GM12892 (cell line): Measurements from ENCODE around the gene CRTC1. TPM values are rescaled to one million over a fixed set of nuclear protein-coding genes. Genes with fewer than 3 reads are reported as not detected.

ENCODE experiments used
- DNase-seq: peaks from one replicate; pipeline ENCODE4 v3.0.0; 2011; ENCODE audit not compliant: insufficient read length
- FAIRE-seq: peaks from 2 replicates; lab custom pipeline; 2011; peaks lifted over from hg19 to GRCh38; lab: Jason Lieb, UNC
- POLR2A ChIP-seq: IDR thresholded peaks from 2 replicates; pipeline ENCODE4 v1.6.1; 2011; ENCODE audit warnings: low read depth, low read length, control low read depth
- POLR2AphosphoS5 ChIP-seq: IDR thresholded peaks from 2 replicates; pipeline ENCODE4 v1.6.1; 2011; ENCODE audit warnings: low read depth, low read length, control low read depth
- TAF1 ChIP-seq: IDR thresholded peaks from 2 replicates; pipeline ENCODE4 v1.6.1; 2011; ENCODE audit warnings: low read depth, mild to moderate bottlenecking, control low read depth, low read length, borderline replicate concordance
- polyA plus RNA-seq: library from polyadenylated mRNA; unstranded; fragments of >200 nt; gene quantifications from one replicate; pipeline ENCODE4 v1.2.1, GENCODE V29; 2012; ENCODE audit warnings: missing spikeins, inconsistent platforms; ENCODE audit not compliant: missing spikeins

Gene CRTC1, protein sequence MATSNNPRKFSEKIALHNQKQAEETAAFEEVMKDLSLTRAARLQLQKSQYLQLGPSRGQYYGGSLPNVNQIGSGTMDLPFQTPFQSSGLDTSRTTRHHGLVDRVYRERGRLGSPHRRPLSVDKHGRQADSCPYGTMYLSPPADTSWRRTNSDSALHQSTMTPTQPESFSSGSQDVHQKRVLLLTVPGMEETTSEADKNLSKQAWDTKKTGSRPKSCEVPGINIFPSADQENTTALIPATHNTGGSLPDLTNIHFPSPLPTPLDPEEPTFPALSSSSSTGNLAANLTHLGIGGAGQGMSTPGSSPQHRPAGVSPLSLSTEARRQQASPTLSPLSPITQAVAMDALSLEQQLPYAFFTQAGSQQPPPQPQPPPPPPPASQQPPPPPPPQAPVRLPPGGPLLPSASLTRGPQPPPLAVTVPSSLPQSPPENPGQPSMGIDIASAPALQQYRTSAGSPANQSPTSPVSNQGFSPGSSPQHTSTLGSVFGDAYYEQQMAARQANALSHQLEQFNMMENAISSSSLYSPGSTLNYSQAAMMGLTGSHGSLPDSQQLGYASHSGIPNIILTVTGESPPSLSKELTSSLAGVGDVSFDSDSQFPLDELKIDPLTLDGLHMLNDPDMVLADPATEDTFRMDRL
- polyA plus RNA-seq: 0.66 TPM

DNA sequence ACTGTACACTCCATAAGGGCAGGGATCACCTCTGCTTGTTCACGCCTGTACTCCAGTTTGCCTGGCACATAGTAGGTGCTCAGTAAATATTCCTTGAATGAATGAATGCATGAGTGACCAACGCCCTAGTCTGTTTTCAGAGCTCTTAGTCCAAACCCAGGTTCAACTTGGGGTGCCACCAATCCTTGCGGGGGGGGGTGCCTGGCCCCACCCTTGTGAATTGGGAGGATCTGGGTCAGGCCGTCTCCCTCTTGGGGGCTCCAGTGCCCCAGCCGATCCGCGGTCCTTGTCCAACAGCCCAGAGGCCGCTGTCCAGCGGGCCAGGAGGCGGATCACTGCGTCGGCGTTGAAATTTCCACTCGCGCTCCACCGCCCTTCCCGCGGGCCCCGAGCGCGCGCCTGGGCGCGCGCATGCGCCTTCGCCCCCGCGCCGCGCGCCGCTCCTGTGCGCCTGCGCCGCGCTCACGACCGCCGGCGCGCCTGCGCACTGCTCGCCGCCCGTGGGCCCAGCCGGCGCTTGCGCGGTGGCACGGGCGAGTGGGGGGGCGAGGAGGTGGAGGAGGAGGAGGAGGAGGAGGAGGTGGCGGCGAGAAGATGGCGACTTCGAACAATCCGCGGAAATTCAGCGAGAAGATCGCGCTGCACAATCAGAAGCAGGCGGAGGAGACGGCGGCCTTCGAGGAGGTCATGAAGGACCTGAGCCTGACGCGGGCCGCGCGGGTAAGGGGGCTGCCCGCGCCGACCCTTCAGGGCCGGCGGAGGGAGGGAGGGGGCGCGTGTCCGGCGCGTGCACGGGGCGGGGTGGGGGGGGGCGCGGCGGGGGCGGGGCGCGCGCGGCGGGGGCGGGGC lies at the start of gene CRTC1:
TSS of gene CRTC1 (plus strand) at position 572 of the 849 bp plus-strand sequence. CDS start at position 595, 23 bp downstream.
- DNase-seq (peak; percentile 96), FAIRE-seq (peak; percentile 99)
- TF ChIP-seq TAF1: peak; percentile 58; the same call in 1 of the 2 replicates
- peak; percentile 80 for TF ChIP-seq POLR2A
- TF ChIP-seq POLR2AphosphoS5: peak; percentile 85

DNA sequence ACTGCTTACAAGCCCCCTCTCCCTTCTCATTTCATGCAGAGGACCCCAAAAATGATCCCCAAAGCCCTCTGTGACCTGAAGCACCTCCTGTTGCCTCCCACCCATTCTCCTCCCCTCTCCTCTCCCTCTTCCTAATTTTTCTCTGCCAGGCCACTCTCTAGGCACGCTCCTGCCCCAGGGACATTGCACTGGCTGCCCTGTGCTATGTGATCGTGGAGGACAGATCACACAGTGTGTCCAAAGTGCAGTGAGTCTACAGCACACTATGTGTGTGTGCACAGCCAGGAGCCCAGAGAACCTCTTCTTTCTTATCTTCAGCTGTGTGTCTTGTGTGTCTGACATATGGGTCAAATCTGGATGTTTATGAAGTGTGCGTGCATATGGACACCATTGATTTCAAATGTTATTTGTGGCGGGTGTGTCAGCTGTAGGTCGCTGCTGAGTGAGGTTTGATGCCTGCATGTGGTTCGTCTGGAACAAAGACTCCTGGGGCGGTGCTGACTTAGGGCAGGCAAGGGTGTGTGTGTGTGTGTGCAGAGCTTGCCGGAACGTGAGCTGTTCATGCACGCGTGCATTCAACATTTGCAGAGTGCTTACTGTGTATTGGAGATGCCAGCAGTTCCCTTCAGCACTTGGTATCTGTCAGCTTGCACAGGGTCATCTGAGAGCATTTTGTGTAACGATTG lies 48.7 kb upstream of the CRTC1 start:
- DNase-seq (no peak), FAIRE-seq (no peak)
- TF ChIP-seq TAF1 (no peak), POLR2AphosphoS5 (no peak), POLR2A (no peak)

DNA sequence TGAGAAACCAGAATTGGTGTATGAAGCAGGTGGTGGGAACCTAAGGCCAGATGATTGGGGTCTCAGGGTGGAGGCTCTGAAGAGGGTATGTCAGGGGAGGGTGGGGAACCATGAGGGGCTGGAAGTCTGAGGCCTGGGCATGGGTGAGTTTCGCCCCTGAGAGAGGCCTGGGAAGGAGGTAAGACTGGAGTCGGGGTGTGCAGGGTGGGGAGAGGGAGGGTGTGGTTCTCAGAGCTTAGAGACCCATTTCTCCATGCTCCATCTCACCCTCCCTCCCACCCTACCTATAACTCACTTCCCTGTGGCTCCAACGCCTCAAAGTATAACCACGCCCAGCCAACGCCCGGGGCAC lies 47.7 kb upstream of the CRTC1 start:
- no peak for TF ChIP-seq TAF1
- no peak for TF ChIP-seq POLR2A
- DNase-seq (no peak), FAIRE-seq (no peak)

DNA sequence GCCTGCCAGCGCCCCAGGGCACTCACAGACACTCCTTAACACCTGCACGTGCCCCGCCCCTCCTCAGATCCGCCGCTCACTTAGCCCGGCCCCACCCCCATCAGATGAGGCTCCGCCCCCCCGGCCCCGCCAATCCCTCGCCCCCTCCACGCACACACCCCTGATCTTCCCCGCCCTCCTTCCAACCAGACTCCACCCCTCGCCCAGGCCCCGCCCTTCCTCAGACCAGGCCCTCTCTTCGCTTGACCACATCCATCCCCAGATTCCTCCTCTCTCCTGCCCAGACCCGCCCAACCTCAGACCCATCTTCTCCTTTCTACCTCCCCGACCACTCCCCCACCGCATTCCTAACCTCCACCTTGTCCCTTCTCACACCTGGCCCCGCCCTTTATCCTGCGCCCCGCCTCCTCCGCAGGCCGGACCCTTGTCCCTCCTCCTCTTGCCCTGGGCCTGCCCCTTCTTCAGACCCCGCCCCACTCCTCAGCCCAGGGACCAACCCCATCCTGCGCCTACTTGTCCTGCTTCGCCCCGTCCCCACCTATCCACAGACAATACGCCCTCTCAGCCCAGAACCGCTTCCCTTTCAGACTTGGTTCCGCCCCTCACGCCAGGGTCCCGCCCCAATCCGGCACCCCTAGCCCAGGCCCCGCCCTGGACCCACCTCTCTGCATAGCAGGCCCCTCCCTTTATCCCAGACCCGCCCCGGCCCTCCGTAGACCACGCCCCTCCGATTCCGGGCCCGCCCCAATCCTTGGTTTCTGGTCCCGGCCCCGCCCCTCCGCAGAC lies 47.1 kb upstream of the CRTC1 start:
- FAIRE-seq (peak; percentile 96), DNase-seq (peak; percentile 96)

DNA sequence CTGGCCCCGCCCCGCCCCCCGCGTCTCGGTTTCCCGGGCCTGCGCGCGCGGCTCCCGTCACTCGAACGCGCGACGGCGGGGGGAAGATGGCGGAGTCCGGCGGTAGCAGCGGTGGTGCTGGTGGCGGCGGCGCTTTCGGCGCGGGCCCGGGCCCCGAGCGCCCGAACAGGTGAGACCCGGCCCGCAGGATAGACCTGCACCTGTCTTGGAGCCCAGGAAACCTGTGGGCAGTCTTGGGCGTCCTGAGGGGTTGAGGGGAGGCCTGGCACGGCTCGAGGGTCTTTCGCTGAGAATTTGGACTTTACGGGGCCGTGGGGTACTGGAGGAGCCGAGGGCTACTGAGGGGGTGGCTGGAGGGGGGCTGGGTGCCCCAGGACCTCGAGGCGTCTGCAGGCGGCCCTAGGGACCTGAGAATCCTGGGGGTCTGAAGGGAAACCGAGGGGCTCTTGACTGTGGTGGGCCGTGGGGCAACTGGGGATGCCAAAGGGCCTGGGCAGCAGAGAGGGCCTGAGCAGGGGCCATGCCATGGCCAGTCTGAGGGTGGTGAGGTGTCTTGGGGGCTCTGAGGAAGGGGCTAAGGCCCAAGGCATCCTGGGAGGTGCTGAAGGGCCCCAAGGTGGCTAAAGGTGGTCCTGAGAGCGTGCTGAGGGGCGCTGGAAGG lies 46.4 kb upstream of the CRTC1 start, which contains the start of gene KLHL26:
TSS of gene KLHL26 (plus strand) at position 60 of the 661 bp plus-strand sequence. CDS start at position 87, 27 bp downstream.
- peak; percentile 89 for DNase-seq
- TF ChIP-seq POLR2AphosphoS5: no peak
- TF ChIP-seq TAF1: peak; percentile 69; the same call in 1 of the 2 replicates
- peak; percentile 61; the same call in 1 of the 2 replicates for TF ChIP-seq POLR2A
- no peak for FAIRE-seq

More for the DNA sequence above, 47.1 kb upstream of the CRTC1 start:
- TF ChIP-seq POLR2AphosphoS5 (no peak), TAF1 (no peak), POLR2A (no peak)

DNA sequence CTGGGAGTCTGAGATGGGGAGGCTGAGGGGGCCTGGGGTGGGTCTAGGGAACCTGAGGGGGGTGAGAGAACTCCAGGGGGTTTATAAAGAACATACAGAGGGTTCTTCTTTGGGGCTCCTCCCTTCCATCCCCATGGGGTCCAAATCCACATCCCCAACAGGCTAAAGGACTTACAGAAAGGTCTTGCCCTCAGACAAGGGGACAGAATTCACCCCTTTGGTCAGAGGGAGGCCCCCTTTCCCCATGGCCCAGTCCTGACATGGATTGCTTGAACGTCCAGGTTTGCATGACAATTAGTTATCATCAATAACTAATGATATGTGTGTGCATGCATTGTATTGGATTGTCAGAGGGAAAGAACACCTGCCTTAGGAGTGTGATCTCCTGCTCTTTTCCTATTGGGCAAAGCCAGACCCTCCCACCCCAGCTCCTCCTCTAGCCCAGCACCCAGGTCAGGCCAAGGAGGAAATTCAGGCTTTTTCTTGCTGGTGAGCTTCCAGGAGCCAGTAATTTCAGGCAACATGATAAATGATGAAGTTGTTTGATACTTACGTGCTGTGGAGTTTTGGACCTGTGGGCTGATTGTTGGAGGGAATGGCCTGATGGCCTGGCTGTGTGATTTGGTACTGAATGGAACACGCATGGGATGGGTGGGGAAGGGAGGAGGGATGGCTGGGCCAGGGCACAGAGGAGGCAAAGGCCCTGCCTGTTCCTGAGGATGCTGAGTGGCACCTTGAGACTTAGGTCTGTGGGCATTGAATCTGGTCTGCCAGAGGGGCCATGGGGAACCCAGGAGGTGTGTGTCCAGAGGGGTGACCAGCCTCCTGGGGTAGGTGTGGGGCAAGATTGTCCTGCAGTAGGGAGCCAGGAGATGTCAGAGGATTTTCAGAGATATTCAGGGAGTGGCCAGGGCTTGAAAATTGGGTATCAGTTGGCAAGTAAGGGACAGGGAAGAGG lies 45.5 kb upstream of the CRTC1 start:
- TF ChIP-seq POLR2AphosphoS5 (no peak), POLR2A (no peak), TAF1 (no peak)
- DNase-seq (no peak), FAIRE-seq (no peak)

DNA sequence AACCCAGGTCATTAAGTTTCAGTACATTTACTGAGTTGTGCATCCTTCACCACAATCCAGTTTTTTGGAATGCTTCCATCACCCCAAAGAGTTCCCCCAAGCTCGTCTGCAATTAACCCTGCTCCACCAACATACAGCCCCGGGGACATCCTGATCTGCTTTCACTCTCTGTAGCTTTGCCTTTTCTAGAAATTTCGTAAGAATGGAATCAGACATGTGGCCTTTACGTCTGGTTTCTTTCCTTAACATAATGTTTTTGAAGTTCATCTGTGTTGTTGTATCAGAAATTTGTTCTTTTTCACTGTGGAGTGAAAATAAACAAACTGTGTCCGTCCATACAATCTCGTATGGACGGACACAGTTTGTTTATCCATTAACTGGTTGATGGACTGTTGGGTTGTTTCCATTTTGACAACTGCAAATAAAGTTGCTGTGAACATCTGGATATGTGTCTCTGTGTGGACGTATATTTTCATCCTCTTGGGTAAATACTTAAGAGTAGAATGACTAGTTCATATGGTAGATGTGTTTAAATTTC lies 43.7 kb upstream of the CRTC1 start:
- no peak for FAIRE-seq
- no peak for TF ChIP-seq POLR2AphosphoS5
- no peak for TF ChIP-seq TAF1
- no peak for TF ChIP-seq POLR2A

DNA sequence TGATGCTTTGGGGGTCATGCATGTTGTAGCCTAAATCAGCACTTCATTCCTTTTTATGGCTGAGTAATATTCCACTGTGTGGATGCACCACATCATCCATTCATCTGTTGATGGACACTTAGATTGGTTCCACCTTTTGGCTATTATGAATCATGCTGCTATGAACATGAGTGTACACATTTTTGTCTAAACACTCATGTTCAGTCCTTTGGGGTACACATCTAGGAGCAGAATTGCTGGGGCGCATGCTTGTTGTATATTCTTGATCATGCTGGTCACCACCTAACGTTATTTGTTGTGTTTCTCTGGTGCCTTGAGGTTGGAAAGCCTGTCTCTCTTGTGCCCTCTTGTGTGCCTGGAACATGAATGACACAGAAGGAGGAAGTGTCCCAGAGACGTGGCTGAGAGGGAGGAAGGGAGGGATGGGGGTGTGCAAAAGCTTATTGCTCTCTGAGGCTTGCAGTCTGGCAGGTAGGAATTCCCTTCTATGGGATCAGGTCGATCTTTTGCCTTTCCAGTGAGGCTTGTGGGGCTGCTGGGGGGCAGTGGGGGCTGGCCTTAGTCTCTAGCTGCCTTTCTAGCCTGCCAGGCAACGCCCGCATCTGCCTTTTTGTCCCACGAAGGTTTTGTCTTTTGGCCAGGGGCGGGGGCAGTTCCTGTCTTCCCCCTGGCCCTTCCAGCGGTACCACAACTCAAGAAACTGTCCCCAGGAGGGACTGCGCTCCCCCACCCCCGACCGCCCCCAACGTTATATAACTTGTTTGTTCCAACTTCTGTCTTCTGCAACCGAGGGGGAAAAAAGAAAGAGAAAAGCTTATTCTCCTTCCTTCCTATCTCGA lies 39.1 kb upstream of the CRTC1 start:
- no peak for TF ChIP-seq TAF1
- no peak for TF ChIP-seq POLR2A
- TF ChIP-seq POLR2AphosphoS5: no peak
- FAIRE-seq (peak; percentile 61), DNase-seq (no peak)

More for the DNA sequence above, 43.7 kb upstream of the CRTC1 start:
- no peak for DNase-seq
